Measurements from ENCODE around the gene TUBA4A.

DNA sequence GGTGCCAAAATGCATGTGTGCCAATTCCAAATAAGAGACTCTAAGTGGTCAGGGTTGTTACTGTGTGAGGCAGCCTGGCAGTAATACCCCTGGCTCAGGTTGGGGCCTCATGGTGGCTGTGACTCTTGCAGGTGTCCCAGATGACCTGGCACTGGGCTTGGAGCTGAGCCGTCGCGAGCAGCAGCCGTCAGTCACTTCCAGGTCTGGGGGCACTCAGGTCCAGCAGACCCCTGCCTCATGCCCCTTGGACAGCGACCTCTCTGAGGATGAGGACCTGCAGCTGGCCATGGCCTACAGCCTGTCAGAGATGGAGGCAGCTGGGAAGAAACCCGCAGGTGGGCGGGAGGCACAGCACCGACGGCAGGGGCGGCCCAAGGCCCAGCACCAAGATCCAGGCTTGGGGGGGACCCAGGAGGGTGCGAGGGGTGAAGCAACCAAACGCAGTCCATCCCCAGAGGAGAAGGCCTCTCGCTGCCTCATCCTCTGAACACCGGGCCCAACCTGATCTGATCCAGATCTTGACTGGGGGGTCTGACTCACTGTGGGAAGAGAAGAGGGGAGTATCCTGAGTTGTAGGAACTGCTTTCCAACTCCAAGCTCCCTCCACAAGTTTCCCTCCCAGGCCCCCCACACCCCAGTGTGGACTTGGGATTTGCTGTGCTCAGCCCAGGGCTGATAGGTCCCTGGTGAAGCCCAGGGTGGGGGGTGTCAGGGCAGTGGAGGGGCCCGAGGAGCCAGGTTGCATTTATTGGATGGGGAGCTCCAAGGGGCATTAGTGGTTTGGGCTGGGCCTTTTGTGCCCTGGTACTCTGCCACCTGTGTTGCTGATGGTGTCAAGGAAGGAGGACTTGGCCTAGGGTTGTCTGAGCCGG, 31.0 kb upstream of the TUBA4A start:
- TF ChIP-seq, protein P1, sequence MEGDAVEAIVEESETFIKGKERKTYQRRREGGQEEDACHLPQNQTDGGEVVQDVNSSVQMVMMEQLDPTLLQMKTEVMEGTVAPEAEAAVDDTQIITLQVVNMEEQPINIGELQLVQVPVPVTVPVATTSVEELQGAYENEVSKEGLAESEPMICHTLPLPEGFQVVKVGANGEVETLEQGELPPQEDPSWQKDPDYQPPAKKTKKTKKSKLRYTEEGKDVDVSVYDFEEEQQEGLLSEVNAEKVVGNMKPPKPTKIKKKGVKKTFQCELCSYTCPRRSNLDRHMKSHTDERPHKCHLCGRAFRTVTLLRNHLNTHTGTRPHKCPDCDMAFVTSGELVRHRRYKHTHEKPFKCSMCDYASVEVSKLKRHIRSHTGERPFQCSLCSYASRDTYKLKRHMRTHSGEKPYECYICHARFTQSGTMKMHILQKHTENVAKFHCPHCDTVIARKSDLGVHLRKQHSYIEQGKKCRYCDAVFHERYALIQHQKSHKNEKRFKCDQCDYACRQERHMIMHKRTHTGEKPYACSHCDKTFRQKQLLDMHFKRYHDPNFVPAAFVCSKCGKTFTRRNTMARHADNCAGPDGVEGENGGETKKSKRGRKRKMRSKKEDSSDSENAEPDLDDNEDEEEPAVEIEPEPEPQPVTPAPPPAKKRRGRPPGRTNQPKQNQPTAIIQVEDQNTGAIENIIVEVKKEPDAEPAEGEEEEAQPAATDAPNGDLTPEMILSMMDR (IDR thresholded peaks at IDR 0.05), result no peak
- TF ChIP-seq ZFX (IDR thresholded peaks at IDR 0.05; ENCODE audit: borderline replicate concordance), result no peak
